Measurements from ENCODE around the gene PHLDA1.

DNA sequence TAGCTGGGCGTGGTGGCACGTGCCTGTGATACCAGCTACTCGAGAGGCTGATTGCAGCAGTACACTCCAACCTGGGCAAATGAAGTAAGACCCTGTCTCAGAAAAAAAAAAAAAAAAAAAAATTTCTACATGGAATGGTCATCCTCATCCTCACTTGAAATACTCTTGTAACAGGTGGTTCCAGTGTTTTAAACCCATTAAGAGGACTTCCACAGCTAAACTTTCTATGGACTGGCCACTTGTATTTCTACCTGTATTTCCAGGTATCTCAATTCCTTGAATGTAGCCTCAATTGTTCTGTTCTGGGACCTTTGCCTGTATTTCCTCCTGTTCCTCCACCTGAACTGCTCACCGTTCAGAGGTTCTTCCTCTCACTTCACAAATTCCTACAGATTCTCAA lies 11.8 kb upstream of the PHLDA1 start:
- TF ChIP-seq, protein P1, sequence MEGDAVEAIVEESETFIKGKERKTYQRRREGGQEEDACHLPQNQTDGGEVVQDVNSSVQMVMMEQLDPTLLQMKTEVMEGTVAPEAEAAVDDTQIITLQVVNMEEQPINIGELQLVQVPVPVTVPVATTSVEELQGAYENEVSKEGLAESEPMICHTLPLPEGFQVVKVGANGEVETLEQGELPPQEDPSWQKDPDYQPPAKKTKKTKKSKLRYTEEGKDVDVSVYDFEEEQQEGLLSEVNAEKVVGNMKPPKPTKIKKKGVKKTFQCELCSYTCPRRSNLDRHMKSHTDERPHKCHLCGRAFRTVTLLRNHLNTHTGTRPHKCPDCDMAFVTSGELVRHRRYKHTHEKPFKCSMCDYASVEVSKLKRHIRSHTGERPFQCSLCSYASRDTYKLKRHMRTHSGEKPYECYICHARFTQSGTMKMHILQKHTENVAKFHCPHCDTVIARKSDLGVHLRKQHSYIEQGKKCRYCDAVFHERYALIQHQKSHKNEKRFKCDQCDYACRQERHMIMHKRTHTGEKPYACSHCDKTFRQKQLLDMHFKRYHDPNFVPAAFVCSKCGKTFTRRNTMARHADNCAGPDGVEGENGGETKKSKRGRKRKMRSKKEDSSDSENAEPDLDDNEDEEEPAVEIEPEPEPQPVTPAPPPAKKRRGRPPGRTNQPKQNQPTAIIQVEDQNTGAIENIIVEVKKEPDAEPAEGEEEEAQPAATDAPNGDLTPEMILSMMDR (IDR thresholded peaks at IDR 0.05): no peak
- TF ChIP-seq POLR2A (IDR thresholded peaks at IDR 0.05): no peak
